HepG2 (cell line): ENCODE measurements around the gene TXNL4A. TPM values are rescaled to one million over a fixed set of nuclear protein-coding genes. Genes with fewer than 3 reads are reported as not detected.

ENCODE experiments used
- ELF1 ChIP-seq: sonication (generic); formaldehyde crosslinking; IDR thresholded peaks from 2 replicates; pipeline ENCODE4 v1.4.0; 2020; ENCODE audit warnings: missing genetic modification reagents
- FOXA3 ChIP-seq: IDR thresholded peaks from 2 replicates; pipeline ENCODE4 v1.6.1; 2016; ENCODE audit warnings: missing genetic modification reagents, missing compliant biosample characterization
- FOXP1 ChIP-seq, 2 experiments: fragments of 450-650 bp in 1 of 2; IDR thresholded peaks; 2 replicates each; pipeline ENCODE4 v1.6.1; 2017 to 2018; ENCODE audit warnings: antibody characterized with exemption in 1 of 2
- GABPA ChIP-seq, 2 experiments: IDR thresholded peaks; 2 replicates each; pipeline ENCODE4 v1.6.1; 2011 to 2016; ENCODE audit warnings: low read depth in 2 of 2, low read length in 1 of 2, missing biosample characterization in 1 of 2, missing genetic modification characterization in 1 of 2
- HNF4A ChIP-seq: sonication (generic); formaldehyde crosslinking; IDR thresholded peaks from 2 replicates; pipeline ENCODE4 v1.4.0; 2020; ENCODE audit warnings: missing genetic modification reagents
- ISL2 ChIP-seq: sonication (generic); formaldehyde crosslinking; IDR thresholded peaks from 2 replicates; pipeline ENCODE4 v1.5.0; 2020; ENCODE audit warnings: missing genetic modification reagents
- JUNB ChIP-seq: sonication (generic); formaldehyde crosslinking; IDR thresholded peaks from 2 replicates; pipeline ENCODE4 v1.8.0; 2022; ENCODE audit warnings: missing genetic modification reagents, mild to moderate bottlenecking, borderline replicate concordance
- NFIB ChIP-seq: sonication (generic); formaldehyde crosslinking; IDR thresholded peaks from 2 replicates; pipeline ENCODE4 v1.9.0; 2021; ENCODE audit warnings: missing genetic modification reagents, mild to moderate bottlenecking, borderline replicate concordance
- NFKB2 ChIP-seq: sonication (generic); formaldehyde crosslinking; IDR thresholded peaks from 2 replicates; pipeline ENCODE4 v1.4.0; 2020; ENCODE audit warnings: missing genetic modification reagents, borderline replicate concordance
- NFKBIZ ChIP-seq: IDR thresholded peaks from 2 replicates; pipeline ENCODE4 v1.6.1; 2018; ENCODE audit warnings: missing genetic modification reagents, missing compliant biosample characterization
- NR2C2 ChIP-seq: sonication (generic); formaldehyde crosslinking; IDR thresholded peaks from 2 replicates; pipeline ENCODE4 v1.4.0; 2020; ENCODE audit warnings: missing genetic modification reagents, mild to moderate bottlenecking, moderate library complexity, borderline replicate concordance
- PPARG ChIP-seq: conservative IDR thresholded peaks from 2 replicates; pipeline ENCODE4 v1.6.1; 2016; ENCODE audit warnings: missing biosample characterization, missing genetic modification reagents
- RCOR2 ChIP-seq: IDR thresholded peaks from 2 replicates; pipeline ENCODE4 v1.6.1; 2016; ENCODE audit warnings: missing biosample characterization, missing genetic modification reagents
- RFXAP ChIP-seq: sonication (generic); formaldehyde crosslinking; IDR thresholded peaks from 2 replicates; pipeline ENCODE4 v1.4.0; 2020; ENCODE audit warnings: missing genetic modification reagents, borderline replicate concordance
- SOX13 ChIP-seq, 3 experiments: fragments of 450-650 bp in 1 of 3; sonication (generic) in 1 of 3; formaldehyde crosslinking in 1 of 3; IDR thresholded peaks in 2 of 3; conservative IDR thresholded peaks in 1 of 3; 2 replicates each; pipeline versions ENCODE4 v1.5.0 to v1.6.1; 2016 to 2020; ENCODE audit warnings: antibody characterized with exemption in 1 of 3, mild to moderate bottlenecking in 1 of 3, missing compliant biosample characterization in 1 of 3, missing genetic modification reagents in 1 of 3, moderate library complexity in 1 of 3
- YEATS4 ChIP-seq: sonication (generic); formaldehyde crosslinking; IDR thresholded peaks from 2 replicates; pipeline ENCODE4 v1.4.0; 2020; ENCODE audit warnings: missing genetic modification reagents, borderline replicate concordance
- ZBTB38 ChIP-seq: sonication (generic); formaldehyde crosslinking; IDR thresholded peaks from 2 replicates; pipeline ENCODE4 v1.5.1; 2020; ENCODE audit warnings: mild to moderate bottlenecking, missing genetic modification reagents
- ZNF30 ChIP-seq: sonication (generic); formaldehyde crosslinking; IDR thresholded peaks from 2 replicates; pipeline ENCODE4 v1.5.0; 2020; ENCODE audit warnings: mild to moderate bottlenecking, missing genetic modification reagents
- ZNF598 ChIP-seq: sonication (generic); formaldehyde crosslinking; IDR thresholded peaks from 2 replicates; pipeline ENCODE4 v1.5.1; 2020; ENCODE audit warnings: mild to moderate bottlenecking, missing genetic modification reagents, borderline replicate concordance
- ZNF605 ChIP-seq: sonication (generic); formaldehyde crosslinking; IDR thresholded peaks from 2 replicates; pipeline ENCODE4 v1.8.0; 2022; ENCODE audit warnings: mild to moderate bottlenecking, missing genetic modification reagents
- ZNF792 ChIP-seq: IDR thresholded peaks from 2 replicates; pipeline ENCODE4 v1.6.1; 2016
- ZSCAN12 ChIP-seq: sonication (generic); formaldehyde crosslinking; IDR thresholded peaks from 2 replicates; pipeline ENCODE4 v1.9.0; 2021; ENCODE audit warnings: mild to moderate bottlenecking, missing genetic modification reagents
- polyA plus RNA-seq, 8 experiments: library from polyadenylated mRNA; depleted of rRNA in 3 of 8; stranded (reverse) in 7 of 8; unstranded in 1 of 8; fragments of >200 nt; fragmentation: Illumina TruSeq in 4 of 8; extraction: Trizol in 4 of 8; gene quantifications; 2 replicates each; pipeline versions ENCODE4 v1.2.1 to v1.2.3, GENCODE V29; 2011 to 2016; ENCODE audit warnings: low read depth in 4 of 8, missing spikeins in 1 of 8, mixed read lengths in 1 of 8; ENCODE audit not compliant: insufficient read depth in 1 of 8
- total RNA-seq, 5 experiments: library from RNA; depleted of rRNA; stranded (reverse); fragments of >200 nt; fragmentation: Illumina TruSeq; extraction: Trizol; gene quantifications; 2 replicates each; pipeline ENCODE4 v1.2.3, GENCODE V29; 2016; ENCODE audit warnings: low read depth in 1 of 5
- TF ChIP-seq, protein P1 (sequence below): sonication (generic); formaldehyde crosslinking; IDR thresholded peaks from 2 replicates; pipeline ENCODE4 v1.5.0; 2020; ENCODE audit warnings: missing genetic modification reagents
- TF ChIP-seq, protein P2 (sequence below): fragments of 450-650 bp; IDR thresholded peaks from 2 replicates; pipeline ENCODE4 v1.6.1; 2017
- TF ChIP-seq, protein P3 (sequence below): fragments of 450-650 bp; IDR thresholded peaks from 2 replicates; pipeline ENCODE4 v1.6.1; 2016
- TF ChIP-seq, protein P4 (sequence below): sonication (generic); formaldehyde crosslinking; IDR thresholded peaks from 2 replicates; pipeline ENCODE4 v1.5.0; 2020; ENCODE audit warnings: mild to moderate bottlenecking, low read depth, missing genetic modification reagents, borderline replicate concordance

The TXNL4A gene
- total and polyA plus RNA-seq, 2 of the 13 experiments (the other 11 are each of a cell fraction or from before 2014, with no cell fraction given), result 172 to 202 TPM

DNA sequence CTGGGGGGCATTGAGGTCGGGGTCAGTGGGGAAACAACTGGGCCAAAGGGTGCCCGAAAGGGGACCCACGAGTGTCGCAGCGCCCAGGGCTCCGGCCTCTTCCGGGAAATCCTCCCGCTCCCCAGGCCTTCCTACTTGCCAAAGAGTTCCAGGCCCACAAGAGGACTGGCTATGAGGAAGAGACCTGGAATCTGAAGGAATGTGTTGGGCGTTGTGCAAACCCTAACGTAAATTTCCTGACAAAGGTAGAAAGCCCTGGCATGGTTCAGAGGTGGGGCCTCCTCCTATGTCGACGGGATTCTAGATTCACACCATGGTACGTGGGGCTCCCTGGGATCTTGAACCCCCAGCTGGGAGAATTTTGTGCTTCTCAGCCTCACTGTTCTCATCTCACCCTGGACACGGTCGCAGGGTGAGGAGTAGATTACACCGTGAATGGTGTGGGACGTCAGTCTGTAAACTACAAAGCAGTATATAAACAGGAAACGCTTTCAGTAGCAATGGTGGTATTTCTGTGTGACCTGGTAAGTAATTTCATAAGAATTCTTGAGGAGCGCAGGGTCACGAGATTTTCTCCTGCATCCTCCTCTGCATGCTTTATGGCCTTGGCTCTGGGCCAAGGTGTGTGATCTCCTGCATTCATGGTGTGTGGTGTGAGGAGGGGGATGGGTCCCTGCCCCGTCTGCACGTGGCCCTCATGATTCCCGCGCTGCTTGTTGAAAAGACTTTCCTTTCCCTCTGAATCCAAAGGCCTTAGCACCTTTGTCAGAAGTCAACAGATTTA, 23.1 kb downstream of the TXNL4A start (continued):
- TF ChIP-seq ZSCAN12 (CRISPR knock-in tag) (no peak), GABPA (IDR thresholded peaks at IDR 0.05; ENCODE audit: low read depth, low read length) (peak; percentile 64), GABPA (CRISPR knock-in tag; IDR thresholded peaks at IDR 0.05; ENCODE audit: low read depth) (peak; percentile 70), NFIB (CRISPR knock-in tag) (0 out of 2 replicates have a peak, but pooled peaks have one; percentile 46), SOX13 (IDR thresholded peaks at IDR 0.05) (no peak), SOX13 (CRISPR knock-in tag; conservative IDR thresholded peaks at IDR 0.05 in 1 of 2, IDR thresholded peaks at IDR 0.05 in 1 of 2) (peak in 1 of 2 experiments; percentile 25; a peak in 1 of 4 replicates), ZNF30 (no peak), YEATS4 (peak; percentile 60), ZBTB38 (peak; percentile 60; the same call in 1 of the 2 replicates), JUNB (CRISPR knock-in tag) (no peak), NFKB2 (CRISPR knock-in tag) (no peak), ZNF792 (CRISPR knock-in tag) (no peak), FOXA3 (peak; percentile 45; the same call in 1 of the 2 replicates), ISL2 (CRISPR knock-in tag) (no peak), ELF1 (CRISPR knock-in tag) (peak; percentile 72), RFXAP (CRISPR knock-in tag) (0 out of 2 replicates have a peak, but pooled peaks have one; percentile 16), FOXP1 (IDR thresholded peaks at IDR 0.05) (no peak), FOXP1 (CRISPR knock-in tag; IDR thresholded peaks at IDR 0.05) (0 out of 2 replicates have a peak, but pooled peaks have one; percentile 13), NFKBIZ (CRISPR knock-in tag) (no peak), PPARG (CRISPR knock-in tag) (peak; percentile 16; the same call in 1 of the 2 replicates), ZNF605 (no peak), ZNF598 (no peak), HNF4A (no peak), NR2C2 (CRISPR knock-in tag) (peak; percentile 45; the same call in 1 of the 2 replicates), RCOR2 (CRISPR knock-in tag) (no peak)
- TF ChIP-seq, protein P1, sequence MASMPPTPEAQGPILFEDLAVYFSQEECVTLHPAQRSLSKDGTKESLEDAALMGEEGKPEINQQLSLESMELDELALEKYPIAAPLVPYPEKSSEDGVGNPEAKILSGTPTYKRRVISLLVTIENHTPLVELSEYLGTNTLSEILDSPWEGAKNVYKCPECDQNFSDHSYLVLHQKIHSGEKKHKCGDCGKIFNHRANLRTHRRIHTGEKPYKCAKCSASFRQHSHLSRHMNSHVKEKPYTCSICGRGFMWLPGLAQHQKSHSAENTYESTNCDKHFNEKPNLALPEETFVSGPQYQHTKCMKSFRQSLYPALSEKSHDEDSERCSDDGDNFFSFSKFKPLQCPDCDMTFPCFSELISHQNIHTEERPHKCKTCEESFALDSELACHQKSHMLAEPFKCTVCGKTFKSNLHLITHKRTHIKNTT, result no peak
- TF ChIP-seq, protein P2, sequence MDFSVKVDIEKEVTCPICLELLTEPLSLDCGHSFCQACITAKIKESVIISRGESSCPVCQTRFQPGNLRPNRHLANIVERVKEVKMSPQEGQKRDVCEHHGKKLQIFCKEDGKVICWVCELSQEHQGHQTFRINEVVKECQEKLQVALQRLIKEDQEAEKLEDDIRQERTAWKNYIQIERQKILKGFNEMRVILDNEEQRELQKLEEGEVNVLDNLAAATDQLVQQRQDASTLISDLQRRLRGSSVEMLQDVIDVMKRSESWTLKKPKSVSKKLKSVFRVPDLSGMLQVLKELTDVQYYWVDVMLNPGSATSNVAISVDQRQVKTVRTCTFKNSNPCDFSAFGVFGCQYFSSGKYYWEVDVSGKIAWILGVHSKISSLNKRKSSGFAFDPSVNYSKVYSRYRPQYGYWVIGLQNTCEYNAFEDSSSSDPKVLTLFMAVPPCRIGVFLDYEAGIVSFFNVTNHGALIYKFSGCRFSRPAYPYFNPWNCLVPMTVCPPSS, result no peak
- TF ChIP-seq, protein P3, sequence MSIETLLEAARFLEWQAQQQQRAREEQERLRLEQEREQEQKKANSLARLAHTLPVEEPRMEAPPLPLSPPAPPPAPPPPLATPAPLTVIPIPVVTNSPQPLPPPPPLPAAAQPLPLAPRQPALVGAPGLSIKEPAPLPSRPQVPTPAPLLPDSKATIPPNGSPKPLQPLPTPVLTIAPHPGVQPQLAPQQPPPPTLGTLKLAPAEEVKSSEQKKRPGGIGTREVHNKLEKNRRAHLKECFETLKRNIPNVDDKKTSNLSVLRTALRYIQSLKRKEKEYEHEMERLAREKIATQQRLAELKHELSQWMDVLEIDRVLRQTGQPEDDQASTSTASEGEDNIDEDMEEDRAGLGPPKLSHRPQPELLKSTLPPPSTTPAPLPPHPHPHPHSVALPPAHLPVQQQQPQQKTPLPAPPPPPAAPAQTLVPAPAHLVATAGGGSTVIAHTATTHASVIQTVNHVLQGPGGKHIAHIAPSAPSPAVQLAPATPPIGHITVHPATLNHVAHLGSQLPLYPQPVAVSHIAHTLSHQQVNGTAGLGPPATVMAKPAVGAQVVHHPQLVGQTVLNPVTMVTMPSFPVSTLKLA, result peak; percentile 19; the same call in 1 of the 2 replicates
- TF ChIP-seq, protein P4, sequence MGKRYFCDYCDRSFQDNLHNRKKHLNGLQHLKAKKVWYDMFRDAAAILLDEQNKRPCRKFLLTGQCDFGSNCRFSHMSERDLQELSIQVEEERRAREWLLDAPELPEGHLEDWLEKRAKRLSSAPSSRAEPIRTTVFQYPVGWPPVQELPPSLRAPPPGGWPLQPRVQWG, result no peak
